Stomach (tissue), 4 donors: ENCODE data around the gene BRCA1.

ENCODE experiments used
- POLR2A ChIP-seq, 4 donors: fragments of 450-650 bp; IDR thresholded peaks; one replicate each; pipeline ENCODE4 v1.6.1; 2016; ENCODE audit warnings: antibody characterized with exemption in 4 of 4, control low read depth in 2 of 4, mild to moderate bottlenecking in 1 of 4, moderate library complexity in 1 of 4
- POLR2AphosphoS5 ChIP-seq, 3 donors: sonication (generic); formaldehyde crosslinking; IDR thresholded peaks; one replicate each; pipeline ENCODE4 v1.6.1; 2016; ENCODE audit warnings: antibody characterized with exemption in 3 of 3

- no peak for TF ChIP-seq POLR2AphosphoS5 (IDR thresholded peaks at IDR 0.05)
- TF ChIP-seq POLR2A (IDR thresholded peaks at IDR 0.05) = no peak
These were observed 98.6 kb downstream of the BRCA1 start for GRCh38 chr17:43026595-43026994.
